ENCODE data around the gene MPI.

Gene MPI

GRCh38 chr15:74951006-74951405 is 61.2 kb downstream of the MPI start:
- H3K9me3 ChIP-seq (ENCODE audit: low read length): no peaks in the 10 kb centered on the region
- H3K36me3 ChIP-seq (ENCODE audit: insufficient read depth, low read length): no peaks in the 10 kb centered on the region
- peaks cover 7% of the 10 kb centered on the region for H3K4me1 ChIP-seq (ENCODE audit: insufficient read depth, low read length)
- H3K27ac ChIP-seq (ENCODE audit: low read depth, low read length): no peak overlapping the region
- no peak overlapping the region for H3K4me3 ChIP-seq (ENCODE audit: low read depth in 1 of 2, low read length in 2 of 2)
- peaks cover 7 to 18% of the 10 kb centered on the region in 2 donors for H3K27me3 ChIP-seq (ENCODE audit: control insufficient read depth in 1 of 2, insufficient read depth in 2 of 2, low read length in 2 of 2)
- H3K9ac ChIP-seq (ENCODE audit: low read length): no peak overlapping the region

Measured in muscle layer of colon (tissue), 2 donors.